ENCODE data around the gene RNU1-3. TPM values are rescaled to one million over a fixed set of nuclear protein-coding genes. Genes with fewer than 3 reads are reported as not detected.
"Not testable (repeated sequence)": the region's sequence is repeated elsewhere in the genome, so short reads cannot be mapped to it uniquely, and the experiment has no call there.

RNU1-3 gene
- total and polyA plus RNA-seq, 2 experiments from 2014 or later, result not detected

GRCh38 chr1:16708704-16709103 lies 42.0 kb upstream of the RNU1-3 start:
- in situ Hi-C loops (cut with MboI), result not testable (repeated sequence)

GRCh38 chr1:16707130-16708093 lies 40.7 kb upstream of the RNU1-3 start:
- H3K4me1 ChIP-seq (ENCODE audit: insufficient read depth); in situ Hi-C loops (cut with MboI); H3K27me3 ChIP-seq (replicated peaks; ENCODE audit: insufficient read depth); H3F3A ChIP-seq (ENCODE audit: insufficient read depth); H3K9me3 ChIP-seq (ENCODE audit: low read depth); H3K9ac ChIP-seq; H4K20me1 ChIP-seq (ENCODE audit: insufficient read depth); H3K4me2 ChIP-seq (ENCODE audit: unreplicated experiment); H3K36me3 ChIP-seq (ENCODE audit: low read depth); H3K4me3 ChIP-seq; DNase-seq; H3K27ac ChIP-seq; H2AFZ ChIP-seq; H3K9me2 ChIP-seq (ENCODE audit: insufficient read depth); H3K79me2 ChIP-seq (ENCODE audit: insufficient read depth): not testable (repeated sequence)
- 13 to 18% methylated on average over 53 to 62 of the region's 99 CpGs for WGBS, 2 experiments (ENCODE audit: low coverage in 1 of 2, low lambda C conversion rate in 2 of 2, missing lambda C conversion rate in 2 of 2)

More at GRCh38 chr1:16708704-16709103, 42.0 kb upstream of the RNU1-3 start:
- not testable (repeated sequence) for H3K4me1 ChIP-seq (ENCODE audit: insufficient read depth); H3K36me3 ChIP-seq (ENCODE audit: low read depth); H3K27ac ChIP-seq; H3K9ac ChIP-seq; H4K20me1 ChIP-seq (ENCODE audit: insufficient read depth); H3F3A ChIP-seq (ENCODE audit: insufficient read depth); H3K9me3 ChIP-seq (ENCODE audit: low read depth); H3K4me2 ChIP-seq (ENCODE audit: unreplicated experiment); H3K27me3 ChIP-seq (replicated peaks; ENCODE audit: insufficient read depth); H3K79me2 ChIP-seq (ENCODE audit: insufficient read depth); H2AFZ ChIP-seq; H3K9me2 ChIP-seq (ENCODE audit: insufficient read depth); H3K4me3 ChIP-seq; DNase-seq
- no CpG with 5 or more reads among the region's 6 CpGs for WGBS, 2 experiments (ENCODE audit: low coverage in 1 of 2, low lambda C conversion rate in 2 of 2, missing lambda C conversion rate in 2 of 2)

DNA sequence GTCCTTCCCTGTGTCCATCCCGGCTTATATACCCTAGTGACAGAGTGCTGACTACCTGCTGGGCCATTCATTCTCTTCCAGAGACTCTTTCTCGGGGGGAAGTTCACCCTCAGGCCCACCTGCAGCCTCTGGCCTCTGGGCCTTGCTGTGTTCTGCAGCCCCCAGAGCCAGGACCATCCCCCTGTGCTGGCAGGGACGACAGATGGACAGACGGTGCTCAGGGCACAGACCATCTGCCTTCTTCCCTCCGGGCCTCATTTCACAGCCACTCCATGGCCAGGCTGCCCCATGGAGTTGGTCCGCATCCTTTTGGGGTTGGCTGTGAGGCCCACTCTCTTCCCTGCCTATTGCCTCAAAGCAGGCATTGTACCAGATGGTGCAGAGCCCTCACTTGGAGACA lies 39.6 kb upstream of the RNU1-3 start:
- H3K4me1 ChIP-seq (ENCODE audit: insufficient read depth); H3K9me2 ChIP-seq (ENCODE audit: insufficient read depth); H2AFZ ChIP-seq; H4K20me1 ChIP-seq (ENCODE audit: insufficient read depth); H3K4me2 ChIP-seq (ENCODE audit: unreplicated experiment); H3K79me2 ChIP-seq (ENCODE audit: insufficient read depth); H3F3A ChIP-seq (ENCODE audit: insufficient read depth); H3K27me3 ChIP-seq (replicated peaks; ENCODE audit: insufficient read depth); H3K9me3 ChIP-seq (ENCODE audit: low read depth); DNase-seq; H3K36me3 ChIP-seq (ENCODE audit: low read depth); in situ Hi-C loops (cut with MboI); H3K4me3 ChIP-seq; H3K9ac ChIP-seq; H3K27ac ChIP-seq: not testable (repeated sequence)
- WGBS, 2 experiments (ENCODE audit: low coverage in 1 of 2, low lambda C conversion rate in 2 of 2, missing lambda C conversion rate in 2 of 2), result 77 to 78% methylated on average over 6 of the region's 6 CpGs

- H3F3A ChIP-seq (ENCODE audit: insufficient read depth); H3K4me3 ChIP-seq; H3K27ac ChIP-seq; H3K9ac ChIP-seq; H3K9me3 ChIP-seq (ENCODE audit: low read depth); H3K9me2 ChIP-seq (ENCODE audit: insufficient read depth); H3K27me3 ChIP-seq (replicated peaks; ENCODE audit: insufficient read depth); in situ Hi-C loops (cut with MboI); DNase-seq; H3K36me3 ChIP-seq (ENCODE audit: low read depth); H3K4me2 ChIP-seq (ENCODE audit: unreplicated experiment); H3K4me1 ChIP-seq (ENCODE audit: insufficient read depth); H3K79me2 ChIP-seq (ENCODE audit: insufficient read depth); H4K20me1 ChIP-seq (ENCODE audit: insufficient read depth); H2AFZ ChIP-seq: not testable (repeated sequence)
- WGBS, 2 experiments (ENCODE audit: low coverage in 1 of 2, low lambda C conversion rate in 2 of 2, missing lambda C conversion rate in 2 of 2), result 89 to 94% methylated on average over 10 of the region's 16 CpGs
Measured at GRCh38 chr1:16704502-16705100, 37.9 kb upstream of the RNU1-3 start.

DNA sequence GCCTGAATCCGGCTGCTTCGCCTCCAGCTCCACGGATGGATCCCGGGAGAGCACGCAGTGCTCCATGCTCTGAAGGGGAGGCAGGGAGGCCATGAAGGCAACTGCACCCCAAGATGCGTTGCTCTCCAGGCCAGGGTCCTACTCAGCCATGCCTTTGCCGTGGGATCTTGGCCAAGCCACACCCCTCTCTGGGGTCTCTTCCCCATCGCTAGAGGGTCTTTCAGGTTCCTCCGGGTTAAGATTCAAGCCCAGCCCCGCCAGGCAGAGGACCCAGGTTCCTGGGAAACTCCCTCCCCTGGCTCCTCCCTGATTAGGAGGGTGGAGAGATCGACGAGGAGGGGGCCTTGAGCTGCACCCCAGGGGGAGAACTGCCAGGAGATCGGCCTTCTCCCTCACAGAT lies 37.3 kb upstream of the RNU1-3 start:
- H3K36me3 ChIP-seq (ENCODE audit: low read depth); H3K9me2 ChIP-seq (ENCODE audit: insufficient read depth); DNase-seq; H3K9me3 ChIP-seq (ENCODE audit: low read depth); H3F3A ChIP-seq (ENCODE audit: insufficient read depth); in situ Hi-C loops (cut with MboI); H3K4me3 ChIP-seq; H3K27ac ChIP-seq; H2AFZ ChIP-seq; H3K4me2 ChIP-seq (ENCODE audit: unreplicated experiment); H3K9ac ChIP-seq; H3K4me1 ChIP-seq (ENCODE audit: insufficient read depth); H3K27me3 ChIP-seq (replicated peaks; ENCODE audit: insufficient read depth); H3K79me2 ChIP-seq (ENCODE audit: insufficient read depth); H4K20me1 ChIP-seq (ENCODE audit: insufficient read depth): not testable (repeated sequence)
- WGBS, 2 experiments (ENCODE audit: low coverage in 1 of 2, low lambda C conversion rate in 2 of 2, missing lambda C conversion rate in 2 of 2), result 52 to 53% methylated on average over 7 of the region's 13 CpGs

DNA sequence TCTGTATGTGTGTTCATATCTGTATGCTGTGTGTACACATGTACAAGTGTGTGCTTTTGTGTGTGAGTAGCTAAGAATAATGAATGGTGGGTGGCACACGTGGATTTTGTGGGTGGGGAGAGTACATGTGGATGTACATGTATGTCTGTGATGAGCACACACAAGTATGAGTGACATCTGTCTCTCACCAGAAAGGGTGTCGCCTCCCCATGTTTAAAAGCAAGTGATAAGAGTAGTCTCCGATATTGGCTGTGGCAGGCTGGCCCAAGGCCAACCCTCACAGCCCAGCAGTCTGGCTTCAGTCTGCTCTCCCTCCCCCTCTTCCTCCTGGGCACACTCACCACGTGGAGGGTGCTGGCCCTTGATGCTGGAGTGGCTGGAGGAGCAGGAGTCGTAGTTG lies 36.9 kb upstream of the RNU1-3 start:
- H3K9ac ChIP-seq; H3K4me3 ChIP-seq; H3F3A ChIP-seq (ENCODE audit: insufficient read depth); in situ Hi-C loops (cut with MboI); H3K9me3 ChIP-seq (ENCODE audit: low read depth); H4K20me1 ChIP-seq (ENCODE audit: insufficient read depth); H3K9me2 ChIP-seq (ENCODE audit: insufficient read depth); H3K27me3 ChIP-seq (replicated peaks; ENCODE audit: insufficient read depth); H3K4me2 ChIP-seq (ENCODE audit: unreplicated experiment); H3K36me3 ChIP-seq (ENCODE audit: low read depth); H3K79me2 ChIP-seq (ENCODE audit: insufficient read depth); H3K4me1 ChIP-seq (ENCODE audit: insufficient read depth); H2AFZ ChIP-seq; H3K27ac ChIP-seq; DNase-seq: not testable (repeated sequence)
- 9 to 11% methylated on average over 3 to 4 of the region's 5 CpGs for WGBS, 2 experiments (ENCODE audit: low coverage in 1 of 2, low lambda C conversion rate in 2 of 2, missing lambda C conversion rate in 2 of 2)

- DNase-seq; H3K27me3 ChIP-seq (replicated peaks; ENCODE audit: insufficient read depth); H3K79me2 ChIP-seq (ENCODE audit: insufficient read depth); H3K9me3 ChIP-seq (ENCODE audit: low read depth); H3K36me3 ChIP-seq (ENCODE audit: low read depth); H3K9ac ChIP-seq; H2AFZ ChIP-seq; H3K4me2 ChIP-seq (ENCODE audit: unreplicated experiment); H3K4me1 ChIP-seq (ENCODE audit: insufficient read depth); H3K4me3 ChIP-seq; in situ Hi-C loops (cut with MboI); H3F3A ChIP-seq (ENCODE audit: insufficient read depth); H4K20me1 ChIP-seq (ENCODE audit: insufficient read depth); H3K27ac ChIP-seq; H3K9me2 ChIP-seq (ENCODE audit: insufficient read depth): not testable (repeated sequence)
- WGBS, 2 experiments (ENCODE audit: low coverage in 1 of 2, low lambda C conversion rate in 2 of 2, missing lambda C conversion rate in 2 of 2), result 0 to 6% methylated on average over 1 to 2 of the region's 7 CpGs
Measured at GRCh38 chr1:16703141-16703540, 36.4 kb upstream of the RNU1-3 start.
